GM21515 (cell line): Measurements from ENCODE around the gene RFPL1.
"Not testable (repeated sequence)": the region's sequence is repeated elsewhere in the genome, so short reads cannot be mapped to it uniquely, and the experiment has no call there.

ENCODE experiments used
- ATAC-seq: cut with Tn5 transposase; IDR thresholded peaks from one replicate; pipeline ENCODE4 v1.9.1; 2021; ENCODE audit not compliant: unreplicated experiment

The RFPL1 gene

GRCh38 chr22:29478326-29479276, 40.2 kb downstream of the RFPL1 start:
- ATAC-seq, result no peak

GRCh38 chr22:29479417-29480261, 41.3 kb downstream of the RFPL1 start, which contains the start of gene NEFH:
TSS of gene NEFH (plus strand) at chr22:29480218. CDS start at chr22:29480263, 45 bp downstream.
- ATAC-seq, result no peak

GRCh38 chr22:29480262-29480511, 41.8 kb downstream of the RFPL1 start:
- ATAC-seq, result no peak

- no peak for ATAC-seq
Measured at GRCh38 chr22:29480512-29481264, 42.3 kb downstream of the RFPL1 start.

GRCh38 chr22:29481265-29482000, 43.0 kb downstream of the RFPL1 start:
- no peak for ATAC-seq

- no peak for ATAC-seq
Measured at GRCh38 chr22:29482253-29482652, 43.9 kb downstream of the RFPL1 start.

- no peak for ATAC-seq
Measured at GRCh38 chr22:29482726-29483125, 44.3 kb downstream of the RFPL1 start.

GRCh38 chr22:29483254-29483653, 44.9 kb downstream of the RFPL1 start:
- no peak for ATAC-seq

- ATAC-seq, result no peak
Measured at GRCh38 chr22:29484642-29485041, 46.3 kb downstream of the RFPL1 start.

- no peak for ATAC-seq
Measured at GRCh38 chr22:29485448-29485847, 47.1 kb downstream of the RFPL1 start.

- ATAC-seq, result no peak
Measured at GRCh38 chr22:29487426-29487986, 49.1 kb downstream of the RFPL1 start.

- not testable (repeated sequence) for ATAC-seq
Measured at GRCh38 chr22:29489127-29489780, 50.9 kb downstream of the RFPL1 start.

GRCh38 chr22:29491012-29491411, 52.6 kb downstream of the RFPL1 start:
- no peak for ATAC-seq
